ENCODE measurements around the gene SLC4A1. TPM values are rescaled to one million over a fixed set of nuclear protein-coding genes. Genes with fewer than 3 reads are reported as not detected.

Gene SLC4A1
- total and polyA plus RNA-seq, 2 of the 13 experiments (the other 11 are each of a cell fraction or from before 2014, with no cell fraction given), result not detected

- TF ChIP-seq, protein P1, sequence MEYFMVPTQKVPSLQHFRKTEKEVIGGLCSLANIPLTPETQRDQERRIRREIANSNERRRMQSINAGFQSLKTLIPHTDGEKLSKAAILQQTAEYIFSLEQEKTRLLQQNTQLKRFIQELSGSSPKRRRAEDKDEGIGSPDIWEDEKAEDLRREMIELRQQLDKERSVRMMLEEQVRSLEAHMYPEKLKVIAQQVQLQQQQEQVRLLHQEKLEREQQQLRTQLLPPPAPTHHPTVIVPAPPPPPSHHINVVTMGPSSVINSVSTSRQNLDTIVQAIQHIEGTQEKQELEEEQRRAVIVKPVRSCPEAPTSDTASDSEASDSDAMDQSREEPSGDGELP (IDR thresholded peaks at IDR 0.05; ENCODE audit: borderline replicate concordance, low read depth), result peak; percentile 51; the same call in 1 of the 2 replicates
- TF ChIP-seq MZF1 (CRISPR knock-in tag; IDR thresholded peaks at IDR 0.05; ENCODE audit: borderline replicate concordance), result no peak
- no peak; the same call in 1 of the 2 replicates for TF ChIP-seq ZC3H4 (CRISPR knock-in tag; IDR thresholded peaks at IDR 0.05; ENCODE audit: borderline replicate concordance)
- peak; percentile 95; the same call in 1 of the 2 replicates for TF ChIP-seq ZNF775 (CRISPR knock-in tag; IDR thresholded peaks at IDR 0.05; ENCODE audit: borderline replicate concordance)
- peak; percentile 91 for TF ChIP-seq HMGXB3 (CRISPR knock-in tag; IDR thresholded peaks at IDR 0.05; ENCODE audit: borderline replicate concordance)
- TF ChIP-seq, protein P2, sequence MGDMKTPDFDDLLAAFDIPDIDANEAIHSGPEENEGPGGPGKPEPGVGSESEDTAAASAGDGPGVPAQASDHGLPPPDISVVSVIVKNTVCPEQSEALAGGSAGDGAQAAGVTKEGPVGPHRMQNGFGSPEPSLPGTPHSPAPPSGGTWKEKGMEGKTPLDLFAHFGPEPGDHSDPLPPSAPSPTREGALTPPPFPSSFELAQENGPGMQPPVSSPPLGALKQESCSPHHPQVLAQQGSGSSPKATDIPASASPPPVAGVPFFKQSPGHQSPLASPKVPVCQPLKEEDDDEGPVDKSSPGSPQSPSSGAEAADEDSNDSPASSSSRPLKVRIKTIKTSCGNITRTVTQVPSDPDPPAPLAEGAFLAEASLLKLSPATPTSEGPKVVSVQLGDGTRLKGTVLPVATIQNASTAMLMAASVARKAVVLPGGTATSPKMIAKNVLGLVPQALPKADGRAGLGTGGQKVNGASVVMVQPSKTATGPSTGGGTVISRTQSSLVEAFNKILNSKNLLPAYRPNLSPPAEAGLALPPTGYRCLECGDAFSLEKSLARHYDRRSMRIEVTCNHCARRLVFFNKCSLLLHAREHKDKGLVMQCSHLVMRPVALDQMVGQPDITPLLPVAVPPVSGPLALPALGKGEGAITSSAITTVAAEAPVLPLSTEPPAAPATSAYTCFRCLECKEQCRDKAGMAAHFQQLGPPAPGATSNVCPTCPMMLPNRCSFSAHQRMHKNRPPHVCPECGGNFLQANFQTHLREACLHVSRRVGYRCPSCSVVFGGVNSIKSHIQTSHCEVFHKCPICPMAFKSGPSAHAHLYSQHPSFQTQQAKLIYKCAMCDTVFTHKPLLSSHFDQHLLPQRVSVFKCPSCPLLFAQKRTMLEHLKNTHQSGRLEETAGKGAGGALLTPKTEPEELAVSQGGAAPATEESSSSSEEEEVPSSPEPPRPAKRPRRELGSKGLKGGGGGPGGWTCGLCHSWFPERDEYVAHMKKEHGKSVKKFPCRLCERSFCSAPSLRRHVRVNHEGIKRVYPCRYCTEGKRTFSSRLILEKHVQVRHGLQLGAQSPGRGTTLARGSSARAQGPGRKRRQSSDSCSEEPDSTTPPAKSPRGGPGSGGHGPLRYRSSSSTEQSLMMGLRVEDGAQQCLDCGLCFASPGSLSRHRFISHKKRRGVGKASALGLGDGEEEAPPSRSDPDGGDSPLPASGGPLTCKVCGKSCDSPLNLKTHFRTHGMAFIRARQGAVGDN (CRISPR knock-in tag; IDR thresholded peaks at IDR 0.05), result peak; percentile 69
- TF ChIP-seq, protein P3, sequence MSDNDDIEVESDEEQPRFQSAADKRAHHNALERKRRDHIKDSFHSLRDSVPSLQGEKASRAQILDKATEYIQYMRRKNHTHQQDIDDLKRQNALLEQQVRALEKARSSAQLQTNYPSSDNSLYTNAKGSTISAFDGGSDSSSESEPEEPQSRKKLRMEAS (IDR thresholded peaks at IDR 0.05), result peak; percentile 70
- TF ChIP-seq RBM22 (optimal IDR thresholded peaks at IDR 0.05; ENCODE audit: low read length), result peak; percentile 34
- TF ChIP-seq, protein P4, sequence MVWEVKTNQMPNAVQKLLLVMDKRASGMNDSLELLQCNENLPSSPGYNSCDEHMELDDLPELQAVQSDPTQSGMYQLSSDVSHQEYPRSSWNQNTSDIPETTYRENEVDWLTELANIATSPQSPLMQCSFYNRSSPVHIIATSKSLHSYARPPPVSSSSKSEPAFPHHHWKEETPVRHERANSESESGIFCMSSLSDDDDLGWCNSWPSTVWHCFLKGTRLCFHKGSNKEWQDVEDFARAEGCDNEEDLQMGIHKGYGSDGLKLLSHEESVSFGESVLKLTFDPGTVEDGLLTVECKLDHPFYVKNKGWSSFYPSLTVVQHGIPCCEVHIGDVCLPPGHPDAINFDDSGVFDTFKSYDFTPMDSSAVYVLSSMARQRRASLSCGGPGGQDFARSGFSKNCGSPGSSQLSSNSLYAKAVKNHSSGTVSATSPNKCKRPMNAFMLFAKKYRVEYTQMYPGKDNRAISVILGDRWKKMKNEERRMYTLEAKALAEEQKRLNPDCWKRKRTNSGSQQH (CRISPR knock-in tag; IDR thresholded peaks at IDR 0.05; ENCODE audit: low read depth), result 0 out of 2 replicates have a peak, but pooled peaks have one; percentile 35
- TF ChIP-seq, protein P5, sequence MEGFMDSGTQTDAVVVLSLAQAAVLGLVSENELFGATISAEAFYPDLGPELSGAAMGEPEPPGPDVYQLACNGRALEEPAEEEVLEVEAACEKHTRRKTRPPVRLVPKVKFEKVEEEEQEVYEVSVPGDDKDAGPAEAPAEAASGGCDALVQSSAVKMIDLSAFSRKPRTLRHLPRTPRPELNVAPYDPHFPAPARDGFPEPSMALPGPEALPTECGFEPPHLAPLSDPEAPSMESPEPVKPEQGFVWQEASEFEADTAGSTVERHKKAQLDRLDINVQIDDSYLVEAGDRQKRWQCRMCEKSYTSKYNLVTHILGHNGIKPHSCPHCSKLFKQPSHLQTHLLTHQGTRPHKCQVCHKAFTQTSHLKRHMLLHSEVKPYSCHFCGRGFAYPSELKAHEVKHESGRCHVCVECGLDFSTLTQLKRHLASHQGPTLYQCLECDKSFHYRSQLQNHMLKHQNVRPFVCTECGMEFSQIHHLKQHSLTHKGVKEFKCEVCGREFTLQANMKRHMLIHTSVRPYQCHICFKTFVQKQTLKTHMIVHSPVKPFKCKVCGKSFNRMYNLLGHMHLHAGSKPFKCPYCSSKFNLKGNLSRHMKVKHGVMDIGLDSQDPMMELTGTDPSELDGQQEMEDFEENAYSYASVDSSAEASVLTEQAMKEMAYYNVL (CRISPR knock-in tag; IDR thresholded peaks at IDR 0.05; ENCODE audit: borderline replicate concordance), result no peak
- TF ChIP-seq HNRNPK (IDR thresholded peaks at IDR 0.05; ENCODE audit: low read depth, low read length, poor library complexity, severe bottlenecking), result no peak
- TF ChIP-seq, protein P6, sequence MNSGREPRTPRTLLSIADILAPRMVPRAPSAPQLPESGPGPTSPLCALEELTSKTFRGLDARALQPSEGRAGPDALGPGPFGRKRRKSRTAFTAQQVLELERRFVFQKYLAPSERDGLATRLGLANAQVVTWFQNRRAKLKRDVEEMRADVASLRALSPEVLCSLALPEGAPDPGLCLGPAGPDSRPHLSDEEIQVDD (CRISPR knock-in tag; IDR thresholded peaks at IDR 0.05; ENCODE audit: borderline replicate concordance), result 0 out of 2 replicates have a peak, but pooled peaks have one; percentile 27
- TF ChIP-seq ZNF792 (CRISPR knock-in tag; IDR thresholded peaks at IDR 0.05), result peak; percentile 44; the same call in 1 of the 2 replicates
Measured at GRCh38 chr17:44221084-44221861, 46.7 kb downstream of the SLC4A1 start (continued).
